Keratinocyte (primary cell): ENCODE measurements around the gene OR2L8. TPM values are rescaled to one million over a fixed set of nuclear protein-coding genes. Genes with fewer than 3 reads are reported as not detected.
"Not testable (repeated sequence)": the region's sequence is repeated elsewhere in the genome, so short reads cannot be mapped to it uniquely, and the experiment has no call there.

Source experiments
- DNase-seq: peaks from one replicate; pipeline ENCODE4 v3.0.0-alpha.2; 2011; ENCODE audit warnings: low read depth, missing footprints, low spot score
- FAIRE-seq: peaks from 2 replicates; lab custom pipeline; 2011; peaks lifted over from hg19 to GRCh38; lab: Jason Lieb, UNC
- H2AFZ ChIP-seq: 2 replicates; pipeline ENCODE4 v1.6.0; 2012; ENCODE audit warnings: low read length, control low read depth, inconsistent platforms; ENCODE audit not compliant: control insufficient read depth
- H3K27ac ChIP-seq: 2 replicates; pipeline ENCODE4 v1.5.1; 2011; ENCODE audit warnings: low read length; ENCODE audit not compliant: control insufficient read depth, insufficient read depth
- H3K27me3 ChIP-seq: 3 replicates; pipeline ENCODE4 v1.6.0; 2011; ENCODE audit warnings: low read length; ENCODE audit not compliant: control insufficient read depth, insufficient read depth; ENCODE audit errors: extremely low read depth
- H3K36me3 ChIP-seq, 2 experiments: 2 replicates in 1 of 2; 3 replicates in 1 of 2; pipeline ENCODE4 v1.5.1; 2011; ENCODE audit warnings: low read length in 2 of 2, mild to moderate bottlenecking in 1 of 2; ENCODE audit not compliant: control insufficient read depth in 2 of 2, insufficient read depth in 2 of 2; ENCODE audit errors: extremely low read depth in 1 of 2
- H3K4me1 ChIP-seq: 3 replicates; pipeline ENCODE4 v1.5.1; 2011; ENCODE audit warnings: low read length; ENCODE audit not compliant: control insufficient read depth, insufficient read depth; ENCODE audit errors: extremely low read depth
- H3K4me2 ChIP-seq: 3 replicates; pipeline ENCODE4 v1.6.0; 2011; ENCODE audit warnings: low read depth, low read length; ENCODE audit not compliant: control insufficient read depth, insufficient read depth; ENCODE audit errors: extremely low read depth
- H3K4me3 ChIP-seq, 3 experiments: fragments of 200-600 bp in 1 of 3; sonication (generic) in 1 of 3; 2 replicates in 2 of 3; 3 replicates in 1 of 3; pipeline ENCODE4 v1.5.1; 2011 to 2016; ENCODE audit warnings: low read length in 3 of 3, mild to moderate bottlenecking in 3 of 3, control low read depth in 2 of 3, inconsistent platforms in 1 of 3, low read depth in 1 of 3, mixed read lengths in 1 of 3, mixed run types in 1 of 3, moderate library complexity in 1 of 3; ENCODE audit not compliant: control insufficient read depth in 2 of 3, insufficient read depth in 2 of 3; ENCODE audit errors: extremely low read depth in 1 of 3
- H3K79me2 ChIP-seq: 2 replicates; pipeline ENCODE4 v1.6.0; 2012; ENCODE audit warnings: low read length; ENCODE audit not compliant: control insufficient read depth, insufficient read depth
- H3K9ac ChIP-seq: 3 replicates; pipeline ENCODE4 v1.6.0; 2011; ENCODE audit warnings: low read length; ENCODE audit not compliant: control insufficient read depth, insufficient read depth; ENCODE audit errors: extremely low read depth
- H3K9me1 ChIP-seq: 3 replicates; pipeline ENCODE4 v1.6.0; 2011; ENCODE audit warnings: low read length; ENCODE audit not compliant: control insufficient read depth, insufficient read depth; ENCODE audit errors: extremely low read depth
- H3K9me3 ChIP-seq: 2 replicates; pipeline ENCODE4 v1.5.1; 2012; ENCODE audit warnings: low read depth, low read length; ENCODE audit not compliant: control insufficient read depth
- H4K20me1 ChIP-seq: 3 replicates; pipeline ENCODE4 v1.6.0; 2011; ENCODE audit warnings: low read length; ENCODE audit not compliant: control insufficient read depth, insufficient read depth; ENCODE audit errors: extremely low read depth
- CTCF ChIP-seq, 3 experiments: IDR thresholded peaks in 1 of 3; conservative IDR thresholded peaks in 1 of 3; optimal IDR thresholded peaks in 1 of 3; 2 replicates in 2 of 3; 3 replicates in 1 of 3; pipeline versions ENCODE3 to v1.5.1; 2011; ENCODE audit warnings: low read length in 3 of 3, mild to moderate bottlenecking in 3 of 3, moderate library complexity in 2 of 3, control low read depth in 1 of 3, inconsistent platforms in 1 of 3; ENCODE audit not compliant: insufficient read depth in 2 of 3; ENCODE audit errors: extremely low read depth in 1 of 3
- EZH2 ChIP-seq: IDR thresholded peaks from one replicate; pipeline ENCODE4 v1.6.1; 2012; ENCODE audit warnings: inconsistent platforms, mild to moderate bottlenecking, low read length, moderate library complexity
- dilution Hi-C: fragments of 300-500 bp; cut with MboI; formaldehyde crosslinking; loops from one replicate; pipeline ENCODE4 v1.7.0; 2020; ENCODE audit warnings: low sequenced_read_pairs; ENCODE audit not compliant: extremely low pct_ligation_motif_present
- polyA plus RNA-seq, 5 experiments: library from polyadenylated mRNA; depleted of rRNA in 3 of 5; stranded (reverse) in 3 of 5; stranded (forward) in 1 of 5; unstranded in 1 of 5; fragments of >200 nt; gene quantifications; 1 replicate in 1 of 5; 2 replicates in 3 of 5; 3 replicates in 1 of 5; pipeline versions ENCODE4 v1.2.1 to v1.2.3, GENCODE V29; 2011 to 2012; ENCODE audit warnings: missing spikeins in 2 of 5, low read depth in 1 of 5, low replicate concordance in 1 of 5

Gene OR2L8
- polyA plus RNA-seq, 1 donor (not counting 4 experiments of a cell fraction or from before 2014, with no cell fraction given), result not detected

GRCh38 chr1:247936965-247937734 lies 11.5 kb upstream of the OR2L8 start:
- H3K79me2 ChIP-seq, H3K9me3 ChIP-seq, dilution Hi-C loops, H3K27me3 ChIP-seq, H3K9ac ChIP-seq, H3K27ac ChIP-seq, H3K36me3 ChIP-seq, DNase-seq, FAIRE-seq, H3K9me1 ChIP-seq, H3K4me1 ChIP-seq, H4K20me1 ChIP-seq: not testable (repeated sequence)
- H2AFZ ChIP-seq, result peak overlapping the region; percentile 53
- peak overlapping the region; percentile 44 for H3K4me2 ChIP-seq
- TF ChIP-seq CTCF (optimal IDR thresholded peaks at IDR 0.05 in 1 of 3, IDR thresholded peaks at IDR 0.05 in 1 of 3, conservative IDR thresholded peaks at IDR 0.05 in 1 of 3; ENCODE audit: extremely low read depth in 1 of 3, insufficient read depth in 2 of 3, low read length in 3 of 3), result peak; percentile 45 to 76 (median 54)
- H3K4me3 ChIP-seq, result peak overlapping the region in 1 of 3 experiments; percentile 42

GRCh38 chr1:247942624-247943023 lies 6.0 kb upstream of the OR2L8 start:
- DNase-seq (no peak), FAIRE-seq (no peak)
- Histone ChIP-seq H4K20me1 (no peaks in the 10 kb centered on the region), H3K36me3 (no peaks in the 10 kb centered on the region), H3K9ac (no peak overlapping the region), H3K4me2 (no peak overlapping the region), H3K27ac (no peak overlapping the region), H3K27me3 (no peaks in the 10 kb centered on the region), H3K9me1 (no peaks in the 10 kb centered on the region), H2AFZ (no peak overlapping the region), H3K4me3 (no peak overlapping the region), H3K9me3 (peaks cover 2% of the 10 kb centered on the region), H3K79me2 (no peaks in the 10 kb centered on the region), H3K4me1 (no peaks in the 10 kb centered on the region)
- no peak for TF ChIP-seq EZH2
- TF ChIP-seq CTCF (optimal IDR thresholded peaks at IDR 0.05 in 1 of 3, IDR thresholded peaks at IDR 0.05 in 1 of 3, conservative IDR thresholded peaks at IDR 0.05 in 1 of 3; ENCODE audit: extremely low read depth in 1 of 3, insufficient read depth in 2 of 3, low read length in 3 of 3), result no peak
- dilution Hi-C loops, result no loop called here
